Ishikawa (cell line): ENCODE data around the gene ABCC1.

ENCODE experiments used
- CEBPB ChIP-seq: IDR thresholded peaks from 2 replicates; pipeline ENCODE4 v1.6.1; 2012
- CREB1 ChIP-seq: IDR thresholded peaks from 2 replicates; pipeline ENCODE4 v1.6.1; 2012; ENCODE audit warnings: low read depth
- EGR1 ChIP-seq: IDR thresholded peaks from 2 replicates; pipeline ENCODE4 v1.6.1; 2012
- EP300 ChIP-seq: IDR thresholded peaks from 2 replicates; pipeline ENCODE4 v1.6.1; 2012; ENCODE audit warnings: borderline replicate concordance
- FOXM1 ChIP-seq: IDR thresholded peaks from 2 replicates; pipeline ENCODE4 v1.6.1; 2012; ENCODE audit warnings: low read depth, borderline replicate concordance
- NFIC ChIP-seq: IDR thresholded peaks from 2 replicates; pipeline ENCODE4 v1.6.1; 2012
- RAD21 ChIP-seq: IDR thresholded peaks from 2 replicates; pipeline ENCODE4 v1.6.1; 2012; ENCODE audit warnings: low read depth
- TAF1 ChIP-seq: IDR thresholded peaks from 2 replicates; pipeline ENCODE4 v1.6.1; 2012; ENCODE audit warnings: low read depth, mild to moderate bottlenecking
- TCF12 ChIP-seq: IDR thresholded peaks from 2 replicates; pipeline ENCODE4 v1.6.1; 2012; ENCODE audit warnings: low read depth
- TEAD4 ChIP-seq: IDR thresholded peaks from 2 replicates; pipeline ENCODE4 v1.6.1; 2012
- YY1 ChIP-seq: IDR thresholded peaks from 2 replicates; pipeline ENCODE4 v1.6.1; 2012; ENCODE audit warnings: low read depth
- ZBTB7A ChIP-seq: IDR thresholded peaks from 2 replicates; pipeline ENCODE4 v1.6.1; 2012; ENCODE audit warnings: low read depth
- TF ChIP-seq, protein P1 (sequence below): IDR thresholded peaks from 2 replicates; pipeline ENCODE4 v1.6.1; 2012
- TF ChIP-seq, protein P2 (sequence below): IDR thresholded peaks from 2 replicates; pipeline ENCODE4 v1.6.1; 2012
- TF ChIP-seq, protein P3 (sequence below): IDR thresholded peaks from 2 replicates; pipeline ENCODE4 v1.6.1; 2012; ENCODE audit warnings: low read depth, mild to moderate bottlenecking

The ABCC1 gene

DNA sequence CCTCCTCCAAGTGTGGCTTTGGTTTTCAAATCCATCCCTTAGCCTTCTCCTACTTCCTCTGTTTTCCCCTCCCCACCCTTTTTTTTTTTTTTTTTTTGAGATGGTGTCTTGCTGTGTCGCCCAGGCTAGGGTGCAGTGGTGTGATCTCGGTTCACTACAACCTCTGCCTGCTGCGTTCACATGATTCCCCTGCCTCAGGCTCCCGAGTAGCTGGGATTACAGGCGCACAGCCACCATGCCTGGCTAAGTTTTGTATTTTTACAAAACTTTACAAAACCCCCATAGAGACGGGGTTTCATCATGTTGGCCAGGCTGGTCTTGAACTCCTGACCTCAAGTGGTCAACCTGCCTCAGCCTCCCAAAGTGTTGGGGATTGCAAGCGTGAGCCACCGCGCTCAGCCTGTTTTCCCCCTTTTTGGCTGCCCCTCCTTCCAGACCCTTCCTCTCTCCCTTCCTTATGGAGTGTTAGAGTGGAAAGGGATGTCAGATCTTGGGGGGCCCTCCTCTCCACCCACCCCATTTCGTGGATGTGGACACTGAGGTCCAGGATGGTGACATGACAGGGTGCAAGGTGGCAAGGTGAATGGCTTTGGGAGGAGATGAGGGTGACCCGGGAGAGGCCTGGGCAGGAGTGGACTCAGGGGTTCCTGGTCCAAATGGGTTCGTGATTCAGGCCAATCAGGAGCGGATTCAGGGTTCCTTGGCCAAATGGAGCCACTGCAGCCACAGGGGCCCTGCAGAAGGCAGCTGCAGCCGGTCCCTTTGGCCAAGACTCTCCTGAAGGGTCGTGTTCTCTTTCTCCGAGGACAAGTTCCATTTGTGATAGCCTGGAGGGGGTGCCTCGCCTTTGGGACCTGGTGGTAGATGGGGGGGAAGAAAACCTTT lies 4.8 kb downstream of the ABCC1 start:
- TF ChIP-seq, protein P1, sequence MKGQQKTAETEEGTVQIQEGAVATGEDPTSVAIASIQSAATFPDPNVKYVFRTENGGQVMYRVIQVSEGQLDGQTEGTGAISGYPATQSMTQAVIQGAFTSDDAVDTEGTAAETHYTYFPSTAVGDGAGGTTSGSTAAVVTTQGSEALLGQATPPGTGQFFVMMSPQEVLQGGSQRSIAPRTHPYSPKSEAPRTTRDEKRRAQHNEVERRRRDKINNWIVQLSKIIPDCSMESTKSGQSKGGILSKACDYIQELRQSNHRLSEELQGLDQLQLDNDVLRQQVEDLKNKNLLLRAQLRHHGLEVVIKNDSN = no peak
- no peak for TF ChIP-seq RAD21
- no peak for TF ChIP-seq EP300

DNA sequence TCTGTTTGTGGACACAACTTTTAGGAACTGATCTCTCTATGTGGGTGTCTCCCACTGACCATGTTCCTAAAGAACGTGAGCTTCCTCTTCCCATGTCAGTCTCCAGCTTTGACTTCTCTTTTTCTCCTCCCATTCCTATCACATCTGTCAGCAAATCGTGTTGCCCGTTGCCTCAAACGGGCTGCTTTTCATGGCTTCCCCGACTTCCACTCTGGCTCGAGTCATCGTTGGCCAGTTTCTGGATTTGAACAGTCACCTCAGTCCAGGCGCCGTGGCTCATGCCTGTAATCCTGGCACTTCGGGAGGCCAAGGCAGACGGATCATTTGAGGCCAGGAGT lies 5.4 kb downstream of the ABCC1 start:
- TF ChIP-seq EGR1 = no peak
- no peak for TF ChIP-seq YY1
- no peak for TF ChIP-seq TCF12
- TF ChIP-seq CEBPB = no peak
- TF ChIP-seq ZBTB7A = no peak
- TF ChIP-seq, protein P2, sequence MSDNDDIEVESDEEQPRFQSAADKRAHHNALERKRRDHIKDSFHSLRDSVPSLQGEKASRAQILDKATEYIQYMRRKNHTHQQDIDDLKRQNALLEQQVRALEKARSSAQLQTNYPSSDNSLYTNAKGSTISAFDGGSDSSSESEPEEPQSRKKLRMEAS = no peak
- no peak for TF ChIP-seq FOXM1
- no peak for TF ChIP-seq TEAD4
- TF ChIP-seq CREB1 = no peak
- TF ChIP-seq, protein P1 = no peak

DNA sequence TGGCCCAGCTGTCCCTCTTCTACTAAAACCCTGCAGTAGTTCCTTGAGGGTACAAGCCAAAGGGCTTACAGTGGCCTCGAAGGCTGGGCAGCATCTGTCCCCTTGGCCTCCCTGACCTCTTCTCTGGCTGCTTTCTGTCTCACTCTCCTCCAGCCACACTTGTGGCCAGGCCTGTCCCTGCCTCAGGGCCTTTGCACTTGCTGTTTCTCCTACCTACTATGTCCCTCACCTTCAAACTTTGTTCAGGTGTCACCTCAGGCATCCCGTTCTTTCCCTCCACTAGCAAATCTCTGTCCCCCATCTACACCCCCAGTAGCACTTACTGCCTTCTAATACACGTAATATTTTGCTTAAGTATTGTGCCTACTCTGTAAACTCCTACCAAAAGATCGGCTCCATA lies 6.0 kb downstream of the ABCC1 start:
- TF ChIP-seq, protein P1 = no peak
- TF ChIP-seq, protein P3, sequence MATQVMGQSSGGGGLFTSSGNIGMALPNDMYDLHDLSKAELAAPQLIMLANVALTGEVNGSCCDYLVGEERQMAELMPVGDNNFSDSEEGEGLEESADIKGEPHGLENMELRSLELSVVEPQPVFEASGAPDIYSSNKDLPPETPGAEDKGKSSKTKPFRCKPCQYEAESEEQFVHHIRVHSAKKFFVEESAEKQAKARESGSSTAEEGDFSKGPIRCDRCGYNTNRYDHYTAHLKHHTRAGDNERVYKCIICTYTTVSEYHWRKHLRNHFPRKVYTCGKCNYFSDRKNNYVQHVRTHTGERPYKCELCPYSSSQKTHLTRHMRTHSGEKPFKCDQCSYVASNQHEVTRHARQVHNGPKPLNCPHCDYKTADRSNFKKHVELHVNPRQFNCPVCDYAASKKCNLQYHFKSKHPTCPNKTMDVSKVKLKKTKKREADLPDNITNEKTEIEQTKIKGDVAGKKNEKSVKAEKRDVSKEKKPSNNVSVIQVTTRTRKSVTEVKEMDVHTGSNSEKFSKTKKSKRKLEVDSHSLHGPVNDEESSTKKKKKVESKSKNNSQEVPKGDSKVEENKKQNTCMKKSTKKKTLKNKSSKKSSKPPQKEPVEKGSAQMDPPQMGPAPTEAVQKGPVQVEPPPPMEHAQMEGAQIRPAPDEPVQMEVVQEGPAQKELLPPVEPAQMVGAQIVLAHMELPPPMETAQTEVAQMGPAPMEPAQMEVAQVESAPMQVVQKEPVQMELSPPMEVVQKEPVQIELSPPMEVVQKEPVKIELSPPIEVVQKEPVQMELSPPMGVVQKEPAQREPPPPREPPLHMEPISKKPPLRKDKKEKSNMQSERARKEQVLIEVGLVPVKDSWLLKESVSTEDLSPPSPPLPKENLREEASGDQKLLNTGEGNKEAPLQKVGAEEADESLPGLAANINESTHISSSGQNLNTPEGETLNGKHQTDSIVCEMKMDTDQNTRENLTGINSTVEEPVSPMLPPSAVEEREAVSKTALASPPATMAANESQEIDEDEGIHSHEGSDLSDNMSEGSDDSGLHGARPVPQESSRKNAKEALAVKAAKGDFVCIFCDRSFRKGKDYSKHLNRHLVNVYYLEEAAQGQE = no peak
- TF ChIP-seq NFIC (no peak), FOXM1 (no peak), TCF12 (no peak), CEBPB (no peak), ZBTB7A (no peak)
- TF ChIP-seq, protein P2 = no peak

DNA sequence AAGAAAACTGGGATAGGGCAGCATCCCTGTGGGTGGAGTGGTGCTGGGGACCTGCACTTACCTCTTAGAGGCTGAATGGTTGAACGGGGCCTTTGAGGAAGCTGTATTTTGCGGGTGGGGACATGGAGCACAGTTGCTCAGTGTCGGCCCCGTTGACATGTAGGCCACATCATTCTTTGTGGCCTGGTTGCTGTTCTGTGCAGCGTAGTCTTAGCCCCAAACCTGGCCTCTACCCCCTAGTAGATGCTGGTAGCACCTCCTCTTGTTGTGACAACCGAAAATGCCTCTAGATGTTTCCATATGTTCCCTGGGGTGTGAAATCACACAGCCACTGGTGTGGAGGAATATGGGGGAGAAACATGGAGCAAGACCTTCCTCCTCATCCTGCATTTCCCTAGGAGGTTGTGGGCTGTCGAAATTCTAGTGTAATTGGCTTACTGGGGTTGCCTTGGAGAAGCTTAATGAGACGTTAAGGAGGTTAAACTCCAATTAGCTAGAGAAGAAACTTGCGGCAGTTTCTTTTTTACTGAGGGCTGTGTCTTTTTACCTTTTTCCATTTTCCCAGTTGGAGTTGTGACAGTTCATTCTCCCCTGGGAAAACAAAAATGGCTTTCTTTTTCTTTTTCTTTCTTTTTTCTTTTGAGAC lies 9.4 kb downstream of the ABCC1 start:
- TF ChIP-seq TAF1 (no peak), CEBPB (no peak), YY1 (no peak), TCF12 (no peak), TEAD4 (no peak), EP300 (no peak), FOXM1 (no peak), CREB1 (no peak), RAD21 (no peak), ZBTB7A (no peak), EGR1 (no peak), NFIC (no peak)
- TF ChIP-seq, protein P2 = no peak
- TF ChIP-seq, protein P3 = no peak
- TF ChIP-seq, protein P1 = no peak
